ENCODE results near the gene RAPGEF5.

Gene RAPGEF5

GRCh38 chr7:22356701-22357310, at the start of gene RAPGEF5:
TSS of gene RAPGEF5 (minus strand) at chr7:22357154. CDS start at chr7:22357060, 94 bp downstream.
- DNase-seq, result peak; percentile 50

GRCh38 chr7:22406715-22407114, 49.8 kb upstream of the RAPGEF5 start:
- no peak for DNase-seq

GRCh38 chr7:22404421-22405023, 47.6 kb upstream of the RAPGEF5 start:
- no peak for DNase-seq

- no peak for DNase-seq
These were observed 46.4 kb upstream of the RAPGEF5 start for GRCh38 chr7:22403344-22403743.

GRCh38 chr7:22402250-22402649, 45.3 kb upstream of the RAPGEF5 start:
- DNase-seq, result no peak

- DNase-seq, result no peak
These were observed 44.1 kb upstream of the RAPGEF5 start for GRCh38 chr7:22400936-22401553.

GRCh38 chr7:22400150-22400814, 43.3 kb upstream of the RAPGEF5 start:
- no peak for DNase-seq

GRCh38 chr7:22399546-22399945, 42.6 kb upstream of the RAPGEF5 start:
- no peak for DNase-seq

GRCh38 chr7:22399091-22399490, 42.1 kb upstream of the RAPGEF5 start:
- DNase-seq, result no peak

GRCh38 chr7:22397981-22398380, 41.0 kb upstream of the RAPGEF5 start:
- DNase-seq, result peak; percentile 31

GRCh38 chr7:22395222-22395621, 38.3 kb upstream of the RAPGEF5 start:
- no peak for DNase-seq

GRCh38 chr7:22394739-22395138, 37.8 kb upstream of the RAPGEF5 start:
- DNase-seq, result peak; percentile 72

GRCh38 chr7:22393913-22394729, 37.2 kb upstream of the RAPGEF5 start:
- DNase-seq, result peak; percentile 48

GRCh38 chr7:22390516-22390915, 33.6 kb upstream of the RAPGEF5 start:
- peak; percentile 38 for DNase-seq

- no peak for DNase-seq
These were observed 32.9 kb upstream of the RAPGEF5 start for GRCh38 chr7:22389892-22390291.

- DNase-seq, result no peak
These were observed 30.6 kb upstream of the RAPGEF5 start for GRCh38 chr7:22387583-22387982.

- no peak for DNase-seq
These were observed 29.9 kb upstream of the RAPGEF5 start for GRCh38 chr7:22386865-22387264.

GRCh38 chr7:22386206-22386858, 29.4 kb upstream of the RAPGEF5 start:
- DNase-seq, result no peak

- no peak for DNase-seq
These were observed 28.4 kb upstream of the RAPGEF5 start for GRCh38 chr7:22385326-22385725.

- no peak for DNase-seq
These were observed 23.4 kb upstream of the RAPGEF5 start for GRCh38 chr7:22380333-22380732.

GRCh38 chr7:22378199-22378980, 21.4 kb upstream of the RAPGEF5 start:
- peak; percentile 34 for DNase-seq

- DNase-seq, result no peak
These were observed 20.7 kb upstream of the RAPGEF5 start for GRCh38 chr7:22377703-22378102.
